ENCODE results near the gene POLR2E. TPM values are rescaled to one million over a fixed set of nuclear protein-coding genes. Genes with fewer than 3 reads are reported as not detected.

POLR2E gene
- total and polyA plus RNA-seq, 2 of the 8 experiments (the other 6 are each of a cell fraction or from before 2014, with no cell fraction given) = 281 to 381 TPM

DNA sequence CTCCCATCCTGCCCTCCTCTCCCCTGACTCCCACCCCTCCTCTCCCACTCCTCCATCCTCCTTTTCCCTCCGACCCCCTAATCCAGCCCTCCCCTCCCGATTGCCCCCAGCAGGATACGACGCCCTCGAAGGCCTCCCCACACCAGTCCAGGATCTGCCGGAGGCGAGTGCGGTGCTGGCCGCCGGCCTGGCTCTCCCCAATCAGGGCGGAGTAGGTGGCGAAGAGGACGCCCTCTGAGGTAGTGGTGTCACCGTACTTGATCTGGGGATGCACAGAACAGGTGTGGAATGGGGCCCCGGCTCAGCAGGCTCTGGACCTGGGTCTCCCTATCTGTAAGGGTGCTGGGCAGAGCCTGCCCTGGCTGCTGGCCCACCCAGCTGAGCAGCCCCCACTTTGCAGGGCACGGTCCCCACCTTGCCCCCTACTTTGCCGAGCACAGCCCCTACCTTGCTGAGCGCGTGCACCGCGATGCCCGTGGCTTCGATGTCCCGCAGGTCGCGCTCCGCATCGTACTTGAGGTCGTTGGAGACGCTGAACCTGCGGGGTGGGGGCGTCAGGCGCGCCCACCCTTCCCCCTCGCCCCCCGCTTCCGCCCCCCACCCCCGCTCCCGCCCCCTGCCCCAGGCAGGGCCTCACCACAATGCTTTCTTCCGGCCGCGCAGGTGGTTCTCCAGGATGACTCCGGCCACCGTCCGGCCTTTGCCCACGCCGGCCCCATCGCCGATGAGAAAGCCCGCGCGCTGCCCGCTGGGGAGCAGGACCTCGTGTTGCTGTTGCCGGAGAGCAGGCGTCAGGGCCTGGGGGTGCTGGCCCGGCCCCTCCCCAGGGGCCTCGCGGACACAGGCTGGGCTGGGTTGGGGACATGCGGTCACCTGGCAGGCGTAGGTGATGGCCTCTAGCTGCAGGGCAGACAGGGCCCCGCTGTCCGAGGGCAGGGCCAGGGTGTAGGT, 27.1 kb upstream of the POLR2E start (continued):
- TF ChIP-seq, protein P1, sequence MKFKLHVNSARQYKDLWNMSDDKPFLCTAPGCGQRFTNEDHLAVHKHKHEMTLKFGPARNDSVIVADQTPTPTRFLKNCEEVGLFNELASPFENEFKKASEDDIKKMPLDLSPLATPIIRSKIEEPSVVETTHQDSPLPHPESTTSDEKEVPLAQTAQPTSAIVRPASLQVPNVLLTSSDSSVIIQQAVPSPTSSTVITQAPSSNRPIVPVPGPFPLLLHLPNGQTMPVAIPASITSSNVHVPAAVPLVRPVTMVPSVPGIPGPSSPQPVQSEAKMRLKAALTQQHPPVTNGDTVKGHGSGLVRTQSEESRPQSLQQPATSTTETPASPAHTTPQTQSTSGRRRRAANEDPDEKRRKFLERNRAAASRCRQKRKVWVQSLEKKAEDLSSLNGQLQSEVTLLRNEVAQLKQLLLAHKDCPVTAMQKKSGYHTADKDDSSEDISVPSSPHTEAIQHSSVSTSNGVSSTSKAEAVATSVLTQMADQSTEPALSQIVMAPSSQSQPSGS (IDR thresholded peaks at IDR 0.05; ENCODE audit: low read length) = no peak
- no peak for TF ChIP-seq CREB1 (IDR thresholded peaks at IDR 0.05)
- TF ChIP-seq ASH2L (IDR thresholded peaks at IDR 0.05; ENCODE audit: low read length) = no peak
